Esophagus (tissue), 2 donors: ENCODE results near the gene SDS. TPM values are rescaled to one million over a fixed set of nuclear protein-coding genes. Genes with fewer than 3 reads are reported as not detected.

Experiments used
- H3K27ac ChIP-seq, 2 donors: one replicate each; pipeline ENCODE4 v1.5.1; 2013; ENCODE audit warnings: low read depth in 2 of 2, mild to moderate bottlenecking in 2 of 2, inconsistent platforms in 1 of 2, low read length in 1 of 2, moderate library complexity in 1 of 2
- H3K27me3 ChIP-seq, 2 donors: one replicate each; pipeline ENCODE4 v1.6.1; 2013; ENCODE audit warnings: low read length in 2 of 2, control low read depth in 1 of 2, mild to moderate bottlenecking in 1 of 2; ENCODE audit not compliant: insufficient read depth in 2 of 2, control insufficient read depth in 1 of 2
- H3K36me3 ChIP-seq, 2 donors: one replicate each; pipeline ENCODE4 v1.6.1; 2013; ENCODE audit warnings: low read length in 1 of 2; ENCODE audit not compliant: control insufficient read depth in 2 of 2, insufficient read depth in 2 of 2
- H3K4me1 ChIP-seq, 2 donors: one replicate each; pipeline ENCODE4 v1.6.1; 2013; ENCODE audit warnings: low read length in 1 of 2; ENCODE audit not compliant: control insufficient read depth in 2 of 2, insufficient read depth in 2 of 2
- H3K4me3 ChIP-seq, 2 donors: one replicate each; pipeline ENCODE4 v1.5.1; 2013; ENCODE audit warnings: low read length in 2 of 2, mild to moderate bottlenecking in 2 of 2, low read depth in 1 of 2, moderate library complexity in 1 of 2
- H3K9me3 ChIP-seq, 2 donors: one replicate each; pipeline ENCODE4 v1.6.1; 2013; ENCODE audit warnings: mild to moderate bottlenecking in 2 of 2, low read depth in 1 of 2, low read length in 1 of 2, moderate library complexity in 1 of 2; ENCODE audit not compliant: control insufficient read depth in 2 of 2, insufficient read depth in 1 of 2
- WGBS, 2 donors: extraction: QIAGEN DNeasy Blood & Tissue Kit; methylation state at CpG; one replicate each; pipeline ENCODE4 v1.1.7; 2013; 5-methylcytosine and 5-hydroxymethylcytosine counted together
- polyA plus RNA-seq, 2 donors: library from polyadenylated mRNA; stranded (reverse); fragments of 200-250 nt; gene quantifications; one replicate each; pipeline ENCODE4 v1.2.3, GENCODE V29; 2013
- donor health status: healthy with polysubstance abuse.
- donor health status: Bipolar disorder and iron deficiency.

Gene SDS
- polyA plus RNA-seq, 2 donors: 0.09 TPM; not detected in 1

- Histone ChIP-seq H3K4me3 (no peak overlapping the region), H3K27ac (no peak overlapping the region), H3K9me3 (no peaks in the 10 kb centered on the region), H3K36me3 (no peaks in the 10 kb centered on the region), H3K4me1 (no peaks in the 10 kb centered on the region), H3K27me3 (no peaks in the 10 kb centered on the region)
- 69 to 80% methylated on average over 12 to 13 of the region's 13 CpGs for WGBS, 2 donors
Measured at GRCh38 chr12:113401066-113402000, 2.4 kb downstream of the SDS start.

GRCh38 chr12:113400362-113400761, 3.3 kb downstream of the SDS start:
- 73% methylated on average over 4 of the region's 4 CpGs for WGBS, 2 donors
- H3K36me3 ChIP-seq: no peaks in the 10 kb centered on the region
- no peak overlapping the region for H3K4me3 ChIP-seq
- H3K9me3 ChIP-seq: no peaks in the 10 kb centered on the region
- H3K4me1 ChIP-seq: no peaks in the 10 kb centered on the region
- no peak overlapping the region for H3K27ac ChIP-seq
- no peaks in the 10 kb centered on the region for H3K27me3 ChIP-seq

GRCh38 chr12:113399490-113399889, 4.2 kb downstream of the SDS start:
- Histone ChIP-seq H3K4me1 (no peaks in the 10 kb centered on the region), H3K27ac (no peak overlapping the region), H3K27me3 (no peaks in the 10 kb centered on the region), H3K9me3 (peaks cover 0 to 2% of the 10 kb centered on the region in 2 donors), H3K4me3 (no peak overlapping the region), H3K36me3 (no peaks in the 10 kb centered on the region)
- WGBS, 2 donors: 84 to 87% methylated on average over 12 of the region's 12 CpGs

GRCh38 chr12:113398346-113399290, 5.1 kb downstream of the SDS start:
- Histone ChIP-seq H3K9me3 (peaks cover 0 to 2% of the 10 kb centered on the region in 2 donors), H3K27ac (no peak overlapping the region), H3K4me3 (no peak overlapping the region), H3K36me3 (no peaks in the 10 kb centered on the region), H3K27me3 (no peaks in the 10 kb centered on the region), H3K4me1 (no peaks in the 10 kb centered on the region)
- WGBS, 2 donors: 79% methylated on average over 26 of the region's 26 CpGs

- peaks cover 0 to 2% of the 10 kb centered on the region in 2 donors for H3K9me3 ChIP-seq
- WGBS, 2 donors: 46 to 48% methylated on average over 10 of the region's 10 CpGs
- no peaks in the 10 kb centered on the region for H3K27me3 ChIP-seq
- H3K36me3 ChIP-seq: no peaks in the 10 kb centered on the region
- H3K4me3 ChIP-seq: no peak overlapping the region
- H3K27ac ChIP-seq: no peak overlapping the region
- H3K4me1 ChIP-seq: no peaks in the 10 kb centered on the region
Measured at GRCh38 chr12:113397497-113398197, 6.0 kb downstream of the SDS start.

- no peak overlapping the region for H3K27ac ChIP-seq
- 56 to 66% methylated on average over 16 of the region's 16 CpGs for WGBS, 2 donors
- H3K9me3 ChIP-seq: peaks cover 0 to 2% of the 10 kb centered on the region in 2 donors
- H3K4me1 ChIP-seq: no peaks in the 10 kb centered on the region
- H3K27me3 ChIP-seq: no peaks in the 10 kb centered on the region
- H3K4me3 ChIP-seq: no peak overlapping the region
- no peaks in the 10 kb centered on the region for H3K36me3 ChIP-seq
Measured at GRCh38 chr12:113396828-113397496, 6.7 kb downstream of the SDS start.

GRCh38 chr12:113396200-113396599, 7.5 kb downstream of the SDS start:
- Histone ChIP-seq H3K27ac (no peak overlapping the region), H3K9me3 (peaks cover 0 to 2% of the 10 kb centered on the region in 2 donors), H3K4me1 (no peaks in the 10 kb centered on the region), H3K27me3 (no peaks in the 10 kb centered on the region), H3K4me3 (no peak overlapping the region), H3K36me3 (no peaks in the 10 kb centered on the region)

GRCh38 chr12:113395119-113395518, 8.6 kb downstream of the SDS start:
- Histone ChIP-seq H3K36me3 (peaks cover 0 to 1% of the 10 kb centered on the region in 2 donors), H3K4me1 (no peaks in the 10 kb centered on the region), H3K9me3 (peaks cover 0 to 2% of the 10 kb centered on the region in 2 donors), H3K27me3 (no peaks in the 10 kb centered on the region), H3K4me3 (no peak overlapping the region), H3K27ac (no peak overlapping the region)
- 78 to 80% methylated on average over 5 of the region's 5 CpGs for WGBS, 2 donors

GRCh38 chr12:113393749-113394148, 9.9 kb downstream of the SDS start:
- no peaks in the 10 kb centered on the region for H3K4me1 ChIP-seq
- 82 to 87% methylated on average over 5 of the region's 5 CpGs for WGBS, 2 donors
- H3K27ac ChIP-seq: no peak overlapping the region
- H3K4me3 ChIP-seq: no peak overlapping the region
- H3K27me3 ChIP-seq: no peaks in the 10 kb centered on the region
- peaks cover 0 to 2% of the 10 kb centered on the region in 2 donors for H3K9me3 ChIP-seq
- H3K36me3 ChIP-seq: peaks cover 0 to 5% of the 10 kb centered on the region in 2 donors
